Measurements from ENCODE around the gene CRPPA.
"Not testable (repeated sequence)": the region's sequence is repeated elsewhere in the genome, so short reads cannot be mapped to it uniquely, and the experiment has no call there.

CRPPA gene

GRCh38 chr7:16399916-16400892 lies 21.1 kb downstream of the CRPPA start:
- H3K4me3 ChIP-seq (ENCODE audit: low read depth, low read length): no peak overlapping the region
- no peak for DNase-seq (ENCODE audit: low read depth)

- H3K4me3 ChIP-seq (ENCODE audit: low read depth, low read length): no peak overlapping the region
- DNase-seq (ENCODE audit: low read depth): no peak
These were observed 22.0 kb downstream of the CRPPA start for GRCh38 chr7:16399265-16399831.

DNA sequence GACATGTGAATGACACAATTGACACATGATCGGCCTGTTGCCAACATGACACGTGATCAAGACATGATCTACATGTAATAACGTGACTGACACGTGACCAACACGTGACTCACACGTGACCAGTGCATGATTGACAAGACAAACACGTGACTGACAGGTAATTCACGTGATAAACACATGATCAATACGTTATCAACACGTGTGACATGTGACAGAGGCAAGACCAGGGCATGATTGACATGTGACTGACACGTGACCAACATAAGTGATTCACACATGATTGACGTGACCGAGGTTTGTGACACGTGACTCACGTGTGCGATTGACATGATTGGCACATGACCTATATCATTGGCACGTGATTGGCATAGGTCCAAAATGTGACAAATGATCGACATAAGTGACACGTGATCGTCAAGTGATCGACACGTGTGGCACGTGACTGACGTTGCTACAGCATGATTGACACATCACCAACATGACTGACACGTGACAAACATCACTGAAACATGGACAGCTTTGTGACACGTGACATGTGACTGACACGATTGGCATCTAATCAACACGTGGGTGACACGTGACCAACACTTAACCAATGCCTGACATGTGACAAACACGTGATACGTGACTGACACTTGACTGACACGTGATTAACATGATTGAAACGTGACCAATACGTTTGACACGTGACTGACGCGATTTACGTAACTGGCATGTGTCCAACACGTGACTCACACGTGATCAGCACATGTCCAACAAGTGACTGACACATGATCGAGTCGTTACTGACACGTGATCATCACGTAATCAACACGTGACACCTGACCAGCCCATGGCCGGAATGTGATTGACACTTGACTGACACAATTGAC lies 23.0 kb downstream of the CRPPA start:
- DNase-seq (ENCODE audit: low read depth): no peak
- no peak overlapping the region for H3K4me3 ChIP-seq (ENCODE audit: low read depth, low read length)

- no peak for DNase-seq (ENCODE audit: low read depth)
These were observed 23.7 kb downstream of the CRPPA start for GRCh38 chr7:16397501-16398145.

DNA sequence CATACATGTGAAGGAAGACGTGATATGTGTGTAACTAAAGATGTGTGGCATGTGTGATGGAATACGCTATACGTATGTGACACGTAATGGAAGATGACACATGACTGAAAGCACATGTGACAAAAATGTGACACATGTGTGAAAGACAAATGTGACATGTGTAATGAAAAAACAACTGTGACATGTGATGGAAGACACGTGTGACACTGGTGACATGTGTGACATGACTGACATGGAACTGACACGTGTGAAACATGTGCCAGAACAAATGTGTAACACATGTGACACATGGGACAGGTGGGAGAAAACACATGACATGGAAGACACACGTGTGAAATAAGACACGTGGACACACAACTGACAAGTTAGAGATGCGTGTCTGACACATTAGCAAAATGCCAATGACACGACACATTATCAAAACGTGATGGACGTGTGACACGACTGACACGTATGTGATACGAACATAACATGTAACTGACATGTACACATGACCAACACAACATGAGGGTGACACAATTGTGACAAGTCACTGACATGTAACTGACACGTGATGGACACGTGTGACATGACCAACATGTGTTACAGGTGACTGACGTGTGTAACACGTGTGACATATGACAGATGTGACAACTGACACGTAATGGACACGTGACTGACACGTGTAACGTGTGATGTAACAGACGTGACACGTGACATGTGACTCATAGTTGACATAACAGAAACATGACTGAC lies 24.4 kb downstream of the CRPPA start:
- H3K4me3 ChIP-seq (ENCODE audit: low read depth, low read length): no peak overlapping the region
- DNase-seq (ENCODE audit: low read depth): no peak

More at GRCh38 chr7:16397501-16398145, 23.7 kb downstream of the CRPPA start:
- no peak overlapping the region for H3K4me3 ChIP-seq (ENCODE audit: low read depth, low read length)

DNA sequence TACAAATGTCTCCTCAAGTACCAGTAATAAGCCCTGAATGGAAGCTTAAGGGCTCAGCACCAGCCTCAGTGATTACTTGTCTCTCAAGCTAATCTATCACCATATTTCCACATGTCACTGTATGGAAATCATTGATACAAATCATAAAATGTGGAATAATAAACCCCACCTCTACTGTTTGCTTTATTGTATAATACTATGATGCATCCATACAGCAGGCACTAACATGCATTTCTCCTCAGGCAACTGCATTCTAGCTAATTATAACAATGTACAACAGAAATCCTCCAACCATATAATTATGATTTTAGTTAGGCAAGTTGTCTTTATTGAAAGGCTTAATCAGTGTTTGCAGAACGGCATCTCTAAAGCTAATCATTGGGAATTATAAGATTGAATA lies 26.2 kb downstream of the CRPPA start:
- H3K4me3 ChIP-seq (ENCODE audit: low read depth, low read length): no peak overlapping the region

DNA sequence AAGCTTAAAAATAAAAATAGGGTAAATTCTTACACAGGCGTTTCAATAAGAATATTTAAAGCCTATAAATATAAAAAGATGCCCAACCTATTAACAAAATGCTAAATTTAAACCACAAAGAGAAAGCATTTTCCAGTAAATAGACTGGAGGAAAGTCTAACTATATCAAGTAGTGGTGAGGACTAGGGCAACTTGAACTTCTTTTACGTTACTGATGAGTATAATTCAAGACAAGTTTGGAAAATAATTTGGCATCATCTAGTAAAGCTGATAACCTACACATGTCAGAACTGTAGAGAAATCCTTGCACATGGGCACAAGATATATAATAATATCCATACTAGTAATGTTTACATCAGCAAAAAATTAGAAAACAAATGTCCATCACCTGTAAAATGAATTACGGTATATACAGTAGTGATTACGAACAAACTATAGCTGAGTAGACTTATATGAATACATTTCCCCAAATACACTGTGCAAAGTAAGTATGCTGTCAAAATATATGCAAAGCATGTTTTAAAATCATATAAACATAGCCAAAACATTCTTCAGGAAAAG lies 27.4 kb downstream of the CRPPA start:
- H3K4me3 ChIP-seq (ENCODE audit: low read depth, low read length): no peak overlapping the region
- DNase-seq (ENCODE audit: low read depth): no peak

More for the DNA sequence above, 26.2 kb downstream of the CRPPA start:
- DNase-seq (ENCODE audit: low read depth): no peak

DNA sequence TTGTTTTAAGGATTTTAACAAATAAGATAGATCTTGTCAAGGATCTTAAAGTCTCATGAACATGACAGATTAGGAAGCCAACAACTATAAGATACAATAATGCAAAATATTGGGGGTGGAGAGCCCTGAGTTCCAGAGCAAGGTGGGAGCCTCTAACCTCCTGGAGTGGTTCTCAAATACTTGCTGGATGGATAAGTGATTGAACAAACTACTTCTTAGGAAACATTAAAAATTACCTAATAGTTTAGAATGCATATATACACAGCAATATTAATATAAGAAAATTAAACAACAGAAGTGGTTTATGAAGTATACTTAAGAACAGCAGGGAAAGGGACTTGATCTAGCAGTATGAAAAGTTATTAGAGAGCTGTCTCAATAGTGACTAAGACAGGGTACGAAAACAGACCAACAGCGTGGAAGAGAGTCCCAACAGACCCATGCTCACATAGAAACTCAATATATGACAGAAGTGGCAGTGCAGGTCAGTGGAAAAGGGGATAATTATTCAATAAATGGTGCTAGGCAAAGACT lies 28.3 kb downstream of the CRPPA start:
- H3K4me3 ChIP-seq (ENCODE audit: low read depth, low read length): no peak overlapping the region
- DNase-seq (ENCODE audit: low read depth): no peak

- not testable (repeated sequence) for H3K4me3 ChIP-seq (ENCODE audit: low read depth, low read length); DNase-seq (ENCODE audit: low read depth)
These were observed 37.6 kb downstream of the CRPPA start for GRCh38 chr7:16383786-16384185.

DNA sequence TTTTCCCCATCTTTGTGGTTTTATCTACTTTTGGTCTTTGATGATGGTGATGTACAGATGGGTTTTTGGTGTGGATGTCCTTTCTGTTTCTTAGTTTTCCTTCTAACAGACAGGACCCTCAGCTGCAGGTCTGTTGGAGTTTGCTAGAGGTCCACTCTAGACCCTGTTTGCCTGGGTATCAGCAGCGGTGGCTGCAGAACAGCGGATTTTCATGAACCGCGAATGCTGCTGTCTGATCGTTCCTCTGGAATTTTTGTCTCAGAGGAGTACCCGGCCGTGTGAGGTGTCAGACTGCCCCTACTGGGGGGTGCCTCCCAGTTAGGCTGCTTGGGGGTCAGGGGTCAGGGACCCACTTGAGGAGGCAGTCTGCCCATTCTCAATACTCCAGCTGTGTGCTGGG lies 38.2 kb downstream of the CRPPA start:
- H3K4me3 ChIP-seq (ENCODE audit: low read depth, low read length); DNase-seq (ENCODE audit: low read depth): not testable (repeated sequence)

All from skeletal muscle cell (primary cell).